CD8-positive, alpha-beta memory T cell (primary cell): ENCODE results near the gene RPS6KA3. TPM values are rescaled to one million over a fixed set of nuclear protein-coding genes. Genes with fewer than 3 reads are reported as not detected.

ENCODE experiments used
- CTCF ChIA-PET: fragments of 350-600 bp; sonication (Branson Sonifier 250); formaldehyde crosslinking; loops from one replicate; lab custom pipeline; 2021; ENCODE audit warnings: antibody characterized with exemption; lab: Charles Lee
- POLR2A ChIA-PET: fragments of 350-600 bp; sonication (Branson Sonifier 250); formaldehyde crosslinking; loops from one replicate; lab custom pipeline; 2021; ENCODE audit warnings: antibody characterized with exemption; lab: Charles Lee
- DNase-seq, 5 donors: peaks; one replicate each; pipeline versions ENCODE4 v3.0.0 to v3.0.0-alpha.2; 2020 to 2022; ENCODE audit warnings: mixed read lengths in 1 of 5
- H3K27ac ChIP-seq: one replicate; pipeline ENCODE4 v1.7.0; 2013; ENCODE audit warnings: low read depth, mild to moderate bottlenecking, low read length, moderate library complexity
- H3K27me3 ChIP-seq: 2 replicates; pipeline ENCODE4 v1.7.0; 2013; ENCODE audit warnings: low read length, mild to moderate bottlenecking; ENCODE audit not compliant: insufficient read depth, poor library complexity, severe bottlenecking
- H3K36me3 ChIP-seq: 2 replicates; pipeline ENCODE4 v1.7.0; 2013; ENCODE audit warnings: mild to moderate bottlenecking, low read length, moderate library complexity; ENCODE audit not compliant: insufficient read depth
- H3K4me1 ChIP-seq: 2 replicates; pipeline ENCODE4 v1.7.0; 2013; ENCODE audit warnings: mild to moderate bottlenecking, low read length, moderate library complexity; ENCODE audit not compliant: insufficient read depth
- H3K4me3 ChIP-seq: 2 replicates; pipeline ENCODE4 v1.7.0; 2013; ENCODE audit warnings: mild to moderate bottlenecking, low read length
- H3K9me3 ChIP-seq: 2 replicates; pipeline ENCODE4 v1.7.0; 2013; ENCODE audit warnings: mild to moderate bottlenecking, low read length
- H3K27ac Mint-ChIP-seq, 8 donors: one replicate each; pipeline ENCODE4 v1.8.0; 2020 to 2021; ENCODE audit warnings: mixed read lengths in 8 of 8, mild to moderate bottlenecking in 6 of 8, inconsistent platforms in 3 of 8, moderate library complexity in 3 of 8
- H3K27me3 Mint-ChIP-seq, 2 donors: one replicate each; pipeline ENCODE4 v1.8.0; 2020 to 2021; ENCODE audit warnings: mixed read lengths in 2 of 2, mild to moderate bottlenecking in 1 of 2, moderate library complexity in 1 of 2
- H3K36me3 Mint-ChIP-seq, 3 donors: one replicate each; pipeline ENCODE4 v1.8.0; 2020 to 2021; ENCODE audit warnings: mixed read lengths in 3 of 3, inconsistent platforms in 1 of 3, mild to moderate bottlenecking in 1 of 3
- H3K4me1 Mint-ChIP-seq, 3 donors: one replicate each; pipeline ENCODE4 v1.8.0; 2020 to 2021; ENCODE audit warnings: mixed read lengths in 3 of 3, inconsistent platforms in 1 of 3, mild to moderate bottlenecking in 1 of 3
- H3K4me3 Mint-ChIP-seq, 7 donors: one replicate each; pipeline ENCODE4 v1.8.0; 2020 to 2021; ENCODE audit warnings: mixed read lengths in 7 of 7, mild to moderate bottlenecking in 6 of 7, moderate library complexity in 4 of 7, inconsistent platforms in 2 of 7
- H3K9me3 Mint-ChIP-seq, 5 donors: one replicate each; pipeline ENCODE4 v1.8.0; 2020 to 2022; ENCODE audit warnings: mixed read lengths in 5 of 5, mild to moderate bottlenecking in 3 of 5, moderate library complexity in 2 of 5, inconsistent platforms in 1 of 5
- polyA plus RNA-seq: library from polyadenylated mRNA; unstranded; fragments of 300-500 nt; fragmentation: Illumina TruSeq; gene quantifications from one replicate; pipeline ENCODE4 v1.2.3, GENCODE V29; 2021
- total RNA-seq, 2 experiments: library from RNA; stranded (reverse); gene quantifications; one replicate each; pipeline ENCODE4 v1.2.3, GENCODE V29; 2021

The RPS6KA3 gene
- total and polyA plus RNA-seq, 3 experiments from 2014 or later, result 59.7 to 72.7 (median 70.1) TPM

- no peak overlapping the region for H3K27ac ChIP-seq
- peaks cover 7 to 63% (median 8%) of the 10 kb centered on the region in 3 donors for H3K36me3 Mint-ChIP-seq
- no peaks in the 10 kb centered on the region for H3K36me3 ChIP-seq
- H3K4me3 Mint-ChIP-seq, result no peak overlapping the region
- no peak for DNase-seq
- peaks cover 0 to 1% (median 0%) of the 10 kb centered on the region in 5 donors for H3K9me3 Mint-ChIP-seq
- peak overlapping the region in 2 of 8 donors; percentile 11 to 48 for H3K27ac Mint-ChIP-seq
- H3K27me3 ChIP-seq, result no peaks in the 10 kb centered on the region
- POLR2A ChIA-PET, result no interaction called here
- H3K9me3 ChIP-seq, result no peaks in the 10 kb centered on the region
- no peak overlapping the region for H3K4me3 ChIP-seq
- peaks cover 8% of the 10 kb centered on the region for H3K4me1 ChIP-seq
- CTCF ChIA-PET, result interaction anchor here (1.1 kb wide), 1 partner anchor 19 kb away, joined by 4 read pairs; no protein-coding TSS in a partner anchor
- peaks cover 24 to 70% (median 47%) of the 10 kb centered on the region in 3 donors for H3K4me1 Mint-ChIP-seq
- H3K27me3 Mint-ChIP-seq, result peaks cover 0 to under 1% of the 10 kb centered on the region in 2 donors
These were observed 37.6 kb downstream of the RPS6KA3 start for GRCh38 chrX:20229155-20229554.

GRCh38 chrX:20228245-20228644, 38.5 kb downstream of the RPS6KA3 start:
- Histone ChIP-seq H3K27me3 (no peaks in the 10 kb centered on the region), H3K9me3 (no peaks in the 10 kb centered on the region), H3K36me3 (no peaks in the 10 kb centered on the region), H3K27ac (no peak overlapping the region), H3K4me1 (peaks cover 11% of the 10 kb centered on the region), H3K4me3 (no peak overlapping the region)
- POLR2A ChIA-PET, result no interaction called here
- H3K4me1 Mint-ChIP-seq, result peaks cover 31 to 75% (median 56%) of the 10 kb centered on the region in 3 donors
- no peak overlapping the region for H3K4me3 Mint-ChIP-seq
- H3K36me3 Mint-ChIP-seq, result peaks cover 7 to 58% (median 8%) of the 10 kb centered on the region in 3 donors
- peak overlapping the region in 4 of 8 donors; percentile 20 to 66 (median 37) for H3K27ac Mint-ChIP-seq
- H3K27me3 Mint-ChIP-seq, result peaks cover 0 to 3% of the 10 kb centered on the region in 2 donors
- DNase-seq, result no peak
- CTCF ChIA-PET, result interaction anchor here (1.1 kb wide), 1 partner anchor 20 kb away, joined by 4 read pairs; no protein-coding TSS in a partner anchor
- H3K9me3 Mint-ChIP-seq, result peaks cover 0 to 2% (median 0%) of the 10 kb centered on the region in 5 donors

DNA sequence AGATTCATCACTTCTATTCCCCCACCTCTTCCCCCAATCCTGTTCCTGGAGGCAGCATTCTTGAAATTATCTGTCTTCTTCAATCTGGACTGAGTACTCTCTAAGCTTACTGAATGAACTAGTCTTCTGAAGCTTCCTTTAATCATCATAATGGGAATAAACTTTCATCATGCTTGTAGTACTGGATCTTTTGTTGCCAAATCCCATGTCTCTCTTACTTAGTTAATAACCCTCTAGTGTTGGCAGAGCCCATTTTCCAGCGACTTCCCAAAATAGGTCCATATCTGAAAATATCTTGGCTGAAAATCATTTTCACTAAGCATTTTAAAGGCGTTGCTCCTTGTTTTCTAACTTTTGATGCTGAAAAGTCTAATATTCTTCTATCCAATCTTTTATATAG, 39.6 kb downstream of the RPS6KA3 start:
- Mint-ChIP-seq H3K36me3 (peaks cover 5 to 53% (median 7%) of the 10 kb centered on the region in 3 donors), H3K27ac (peak overlapping the region in 7 of 8 donors; percentile 13 to 67 (median 37)), H3K27me3 (peaks cover 0 to 3% of the 10 kb centered on the region in 2 donors), H3K4me3 (no peak overlapping the region), H3K9me3 (peaks cover 0 to 2% (median 0%) of the 10 kb centered on the region in 5 donors), H3K4me1 (peaks cover 36 to 82% (median 68%) of the 10 kb centered on the region in 3 donors)
- Histone ChIP-seq H3K36me3 (no peaks in the 10 kb centered on the region), H3K4me1 (peaks cover 11% of the 10 kb centered on the region), H3K9me3 (no peaks in the 10 kb centered on the region), H3K27ac (no peak overlapping the region), H3K27me3 (no peaks in the 10 kb centered on the region), H3K4me3 (no peak overlapping the region)
- POLR2A ChIA-PET, result no interaction called here
- DNase-seq, result no peak
- CTCF ChIA-PET, result no interaction called here

- H3K27me3 ChIP-seq, result no peaks in the 10 kb centered on the region
- no peaks in the 10 kb centered on the region for H3K9me3 ChIP-seq
- POLR2A ChIA-PET, result interaction anchor here (0.6 kb wide), 1 partner anchor 194 kb away, joined by 4 read pairs; no protein-coding TSS in a partner anchor
- CTCF ChIA-PET, result no interaction called here
- Mint-ChIP-seq H3K4me3 (no peak overlapping the region), H3K4me1 (peaks cover 39 to 89% (median 77%) of the 10 kb centered on the region in 3 donors), H3K27me3 (peaks cover 0 to 3% of the 10 kb centered on the region in 2 donors), H3K9me3 (peaks cover 0 to 2% (median 0%) of the 10 kb centered on the region in 5 donors), H3K27ac (peak overlapping the region in 5 of 8 donors; percentile 28 to 86 (median 63)), H3K36me3 (peaks cover 3 to 47% (median 5%) of the 10 kb centered on the region in 3 donors)
- H3K36me3 ChIP-seq, result no peaks in the 10 kb centered on the region
- peaks cover 11% of the 10 kb centered on the region for H3K4me1 ChIP-seq
- H3K4me3 ChIP-seq, result no peak overlapping the region
- DNase-seq, result no peak
- H3K27ac ChIP-seq, result no peak overlapping the region
These were observed 41.2 kb downstream of the RPS6KA3 start for GRCh38 chrX:20225488-20225833.

DNA sequence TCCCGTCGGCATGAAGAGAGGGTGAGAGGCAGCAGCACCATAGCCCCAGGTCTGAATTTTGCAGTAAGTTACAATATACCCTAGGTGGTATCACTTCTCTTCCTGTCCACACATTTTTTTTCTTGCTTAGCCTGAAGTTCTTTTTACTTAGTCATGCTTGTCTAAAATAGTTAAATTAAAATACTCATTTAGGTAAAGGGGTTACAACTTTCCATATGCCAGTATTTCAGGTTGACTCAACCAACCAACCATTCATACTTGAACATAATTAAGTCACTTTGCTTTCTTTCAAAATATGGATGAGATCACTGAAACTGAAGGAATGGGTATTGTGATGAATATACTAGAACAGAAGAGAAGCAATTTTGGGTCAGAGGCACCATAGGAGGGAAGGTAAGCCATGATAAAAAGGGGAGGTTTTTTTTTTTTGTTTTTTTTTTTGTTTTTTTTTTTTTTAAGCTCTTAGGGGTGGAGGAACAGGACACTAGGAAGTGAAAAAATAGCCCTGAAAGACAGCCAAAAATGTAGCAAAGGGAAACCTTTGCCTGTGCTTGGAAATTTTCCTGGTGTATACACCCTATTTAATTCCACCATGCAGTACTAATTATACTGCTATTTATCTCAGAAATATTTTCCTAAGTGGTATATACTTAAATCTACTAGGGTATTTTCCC, 41.8 kb downstream of the RPS6KA3 start:
- H3K9me3 ChIP-seq, result no peaks in the 10 kb centered on the region
- peaks cover 11% of the 10 kb centered on the region for H3K4me1 ChIP-seq
- H3K4me1 Mint-ChIP-seq, result peaks cover 39 to 89% (median 77%) of the 10 kb centered on the region in 3 donors
- H3K36me3 ChIP-seq, result no peaks in the 10 kb centered on the region
- peaks cover 0 to 3% of the 10 kb centered on the region in 2 donors for H3K27me3 Mint-ChIP-seq
- peaks cover 0 to 2% (median 0%) of the 10 kb centered on the region in 5 donors for H3K9me3 Mint-ChIP-seq
- no peak overlapping the region for H3K4me3 ChIP-seq
- H3K36me3 Mint-ChIP-seq, result peaks cover 0 to 44% (median 5%) of the 10 kb centered on the region in 3 donors
- CTCF ChIA-PET, result no interaction called here
- peak overlapping the region in 1 of 7 donors; percentile 12 for H3K4me3 Mint-ChIP-seq
- DNase-seq, result no peak
- H3K27ac ChIP-seq, result no peak overlapping the region
- POLR2A ChIA-PET, result interaction anchor here (0.6 kb wide), 1 partner anchor 195 kb away, joined by 4 read pairs; no protein-coding TSS in a partner anchor
- peak overlapping the region; percentile 4 to 86 (median 60) for H3K27ac Mint-ChIP-seq
- no peaks in the 10 kb centered on the region for H3K27me3 ChIP-seq

- H3K4me1 ChIP-seq, result peaks cover 27% of the 10 kb centered on the region
- no peaks in the 10 kb centered on the region for H3K9me3 ChIP-seq
- CTCF ChIA-PET, result no interaction called here
- Mint-ChIP-seq H3K27me3 (peaks cover 0 to 3% of the 10 kb centered on the region in 2 donors), H3K27ac (peak overlapping the region in 2 of 8 donors; percentile 6 to 84), H3K36me3 (peaks cover 0 to 24% (median 0%) of the 10 kb centered on the region in 3 donors), H3K9me3 (peaks cover 0 to 2% (median 0%) of the 10 kb centered on the region in 5 donors), H3K4me3 (no peak overlapping the region), H3K4me1 (peaks cover 52 to 94% (median 87%) of the 10 kb centered on the region in 3 donors)
- H3K36me3 ChIP-seq, result no peaks in the 10 kb centered on the region
- DNase-seq, result no peak
- no peak overlapping the region for H3K27ac ChIP-seq
- POLR2A ChIA-PET, result no interaction called here
- no peaks in the 10 kb centered on the region for H3K27me3 ChIP-seq
- H3K4me3 ChIP-seq, result no peak overlapping the region
These were observed 44.8 kb downstream of the RPS6KA3 start for GRCh38 chrX:20221902-20222301.

DNA sequence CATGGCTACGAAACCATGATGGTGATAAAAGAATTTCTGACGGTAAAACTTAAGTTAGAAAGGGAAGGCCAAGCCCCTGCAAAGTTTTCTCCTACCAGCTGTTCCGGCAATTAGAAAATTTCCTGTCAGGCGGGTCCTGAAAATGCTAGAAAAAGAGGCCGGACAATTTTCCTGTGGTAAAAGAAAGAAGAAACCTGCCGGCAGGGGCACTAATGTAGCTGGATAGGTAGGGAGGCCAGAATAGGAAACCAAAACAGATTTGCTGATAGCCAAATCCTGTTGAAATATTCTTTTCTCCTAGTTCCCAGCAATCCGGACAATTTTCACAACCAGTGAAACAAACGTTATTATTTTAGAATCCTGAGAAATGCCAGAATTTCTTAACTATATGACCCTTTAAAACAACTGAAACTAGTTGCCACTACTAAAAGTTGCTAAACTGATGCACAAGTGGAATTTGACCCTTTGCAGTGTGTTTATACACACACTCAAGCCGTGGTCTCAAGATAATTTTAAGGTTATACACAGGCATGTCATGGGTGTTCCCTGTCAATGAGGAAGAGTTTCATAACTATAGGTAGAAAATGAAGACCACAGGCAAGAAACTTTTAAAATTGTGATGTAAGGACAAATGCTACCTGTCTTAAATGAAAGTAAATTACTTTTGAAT, 47.7 kb downstream of the RPS6KA3 start:
- peaks cover 51 to 88% (median 88%) of the 10 kb centered on the region in 3 donors for H3K4me1 Mint-ChIP-seq
- H3K36me3 Mint-ChIP-seq, result peaks cover 0 to 18% (median 1%) of the 10 kb centered on the region in 3 donors
- H3K27me3 Mint-ChIP-seq, result peaks cover 0 to under 1% of the 10 kb centered on the region in 2 donors
- Histone ChIP-seq H3K27me3 (no peaks in the 10 kb centered on the region), H3K9me3 (no peaks in the 10 kb centered on the region), H3K4me3 (no peak overlapping the region), H3K36me3 (no peaks in the 10 kb centered on the region), H3K4me1 (peaks cover 17% of the 10 kb centered on the region), H3K27ac (no peak overlapping the region)
- H3K27ac Mint-ChIP-seq, result peak overlapping the region in 4 of 8 donors; percentile 6 to 53 (median 30)
- ChIA-PET CTCF (no interaction called here), POLR2A (no interaction called here)
- no peak for DNase-seq
- peak overlapping the region in 1 of 7 donors; percentile 14 for H3K4me3 Mint-ChIP-seq
- H3K9me3 Mint-ChIP-seq, result peaks cover 0 to 1% (median 0%) of the 10 kb centered on the region in 5 donors
